HG02610 (cell line): Measurements from ENCODE around the gene AP4S1.
A peak's percentile ranks its signal among the peaks of the same experiment; 100 is the strongest.
"Not testable (repeated sequence)": the region's sequence is repeated elsewhere in the genome, so short reads cannot be mapped to it uniquely, and the experiment has no call there.

ENCODE experiments used
- ATAC-seq: cut with Tn5 transposase; IDR thresholded peaks from one replicate; pipeline ENCODE4 v1.9.1; 2021; ENCODE audit warnings: mild to moderate bottlenecking, moderate library complexity; ENCODE audit not compliant: unreplicated experiment

AP4S1 gene

DNA sequence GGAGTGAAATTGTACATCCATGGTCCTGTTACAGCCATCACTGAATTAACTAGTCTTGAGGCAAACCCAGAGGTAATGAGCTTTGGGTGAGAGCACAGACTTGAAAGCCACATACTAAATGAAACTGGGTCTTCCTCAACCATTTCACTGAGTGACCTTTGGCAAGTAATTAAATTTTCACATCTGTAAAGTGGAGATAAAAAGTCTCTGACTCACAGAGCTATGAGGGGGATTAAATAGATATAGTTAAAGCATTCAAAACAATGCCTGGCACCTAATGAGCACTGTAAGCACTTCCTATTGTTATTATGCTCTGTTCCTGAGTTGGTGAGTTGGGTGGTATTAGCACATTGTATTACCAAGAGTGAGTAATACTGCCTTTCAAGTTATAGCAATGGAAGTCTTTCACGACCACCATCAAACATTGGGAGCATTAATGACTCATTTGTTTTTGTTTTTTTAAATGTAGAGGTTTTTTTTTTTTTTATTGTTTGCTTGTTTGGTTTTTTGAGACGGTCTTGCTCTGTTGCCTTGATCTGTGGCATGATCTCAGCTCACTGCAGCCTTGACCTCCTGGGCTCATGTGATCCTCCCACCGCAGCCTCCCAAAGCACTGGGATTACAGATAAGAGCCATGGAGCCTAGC is 13.2 kb downstream of the AP4S1 start:
- ATAC-seq = no peak

DNA sequence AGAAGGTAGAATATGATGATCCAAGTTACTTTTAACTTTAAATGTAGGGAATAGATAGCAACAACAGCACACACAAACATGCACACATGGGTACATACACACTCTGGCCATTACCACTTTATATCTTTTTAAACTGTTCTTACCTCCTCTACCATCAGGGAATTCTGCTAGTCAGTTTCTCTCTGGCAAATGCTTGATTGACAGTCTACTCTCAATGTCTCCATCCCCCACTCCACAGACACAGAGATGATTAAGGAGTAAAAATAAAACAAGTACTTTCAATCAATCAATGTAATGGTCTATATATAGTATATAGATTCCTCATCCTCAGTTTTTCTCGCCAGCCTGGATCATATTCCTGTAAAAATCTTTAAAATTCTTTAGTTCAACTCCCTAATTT is 16.9 kb downstream of the AP4S1 start:
- no peak for ATAC-seq

DNA sequence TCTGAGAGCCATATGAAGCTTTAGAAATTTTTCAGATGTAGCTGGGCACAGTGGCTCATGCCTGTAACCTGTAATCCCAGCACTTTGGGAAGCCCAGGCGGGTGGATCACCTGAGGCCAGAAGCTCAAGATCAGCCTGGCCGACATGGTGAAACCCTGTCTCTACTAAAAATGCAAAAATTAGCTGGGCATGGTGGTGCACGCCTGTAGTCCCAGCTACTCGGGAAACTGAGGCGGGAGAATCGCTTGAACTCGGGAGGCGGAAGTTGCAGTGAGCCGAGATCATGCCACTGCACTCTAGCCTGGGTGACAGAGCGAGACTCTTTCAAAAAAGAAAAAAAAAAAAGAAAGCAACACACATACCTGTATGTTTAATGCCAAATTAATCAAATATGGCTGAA is 17.4 kb downstream of the AP4S1 start:
- not testable (repeated sequence) for ATAC-seq

DNA sequence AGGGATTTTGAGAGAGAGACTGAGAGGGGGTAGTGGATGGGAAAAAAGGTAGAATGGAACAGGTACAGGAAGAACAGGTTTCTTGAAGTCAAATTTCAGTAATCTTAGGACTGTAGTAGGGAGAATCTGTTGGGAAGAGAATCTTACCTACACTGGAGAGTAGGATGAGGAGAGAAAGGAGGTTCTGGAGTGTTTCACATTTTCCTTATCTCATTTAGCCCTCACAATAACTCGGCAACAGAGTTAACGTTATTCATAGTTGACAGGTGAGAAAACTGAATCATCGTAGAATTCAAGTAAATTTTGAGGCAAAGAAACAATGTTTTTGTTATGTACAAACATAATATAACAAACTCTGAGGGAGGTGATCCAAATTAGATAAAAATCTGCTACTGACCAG is 17.9 kb downstream of the AP4S1 start:
- no peak for ATAC-seq

DNA sequence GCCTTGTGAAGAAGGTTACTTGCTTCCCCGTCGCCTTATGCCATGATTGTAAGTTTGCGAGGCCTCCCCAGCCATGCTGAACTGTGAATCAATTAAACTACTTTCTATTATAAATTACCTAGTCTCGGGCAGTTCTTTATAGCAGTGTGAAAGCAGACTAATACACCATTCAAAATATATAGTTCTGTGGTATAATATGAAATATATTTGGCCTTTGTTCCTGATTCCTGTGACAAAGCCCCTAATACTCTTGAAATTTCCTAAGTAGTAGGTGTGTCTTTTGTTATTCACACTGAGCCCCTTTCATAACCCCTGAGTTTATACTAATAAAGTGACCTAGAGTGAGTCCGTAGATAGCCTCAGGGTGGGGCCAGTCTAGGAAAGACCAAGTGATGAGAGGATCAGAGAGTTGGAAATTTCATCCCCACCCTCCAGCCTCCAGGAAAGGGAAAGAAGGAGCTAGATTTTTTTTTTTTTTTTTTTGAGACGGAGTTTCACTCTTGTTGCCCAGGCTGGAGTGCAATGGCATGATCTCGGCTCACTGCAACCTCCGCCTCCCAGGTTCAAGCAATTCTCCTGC is 20.1 kb downstream of the AP4S1 start:
- ATAC-seq = no peak

DNA sequence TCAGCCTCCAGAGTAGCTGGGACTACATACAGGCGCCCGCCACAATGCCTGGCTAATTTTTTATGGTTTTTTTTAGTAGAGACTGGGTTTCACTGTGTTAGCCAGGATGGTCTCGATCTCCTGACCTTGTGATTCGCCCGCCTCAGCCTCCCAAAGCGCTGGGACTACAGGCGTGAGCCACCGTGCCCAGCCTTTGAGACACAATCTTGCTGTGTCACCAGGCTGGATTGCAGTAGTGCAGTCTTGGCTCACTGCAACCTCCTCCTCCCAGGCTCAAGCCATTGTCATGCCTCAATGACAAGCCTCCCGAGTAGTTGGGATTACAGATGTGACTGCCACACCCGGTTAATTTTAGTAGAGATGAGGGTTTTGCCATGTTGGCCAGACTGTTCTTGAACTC is 22.1 kb downstream of the AP4S1 start:
- no peak for ATAC-seq

DNA sequence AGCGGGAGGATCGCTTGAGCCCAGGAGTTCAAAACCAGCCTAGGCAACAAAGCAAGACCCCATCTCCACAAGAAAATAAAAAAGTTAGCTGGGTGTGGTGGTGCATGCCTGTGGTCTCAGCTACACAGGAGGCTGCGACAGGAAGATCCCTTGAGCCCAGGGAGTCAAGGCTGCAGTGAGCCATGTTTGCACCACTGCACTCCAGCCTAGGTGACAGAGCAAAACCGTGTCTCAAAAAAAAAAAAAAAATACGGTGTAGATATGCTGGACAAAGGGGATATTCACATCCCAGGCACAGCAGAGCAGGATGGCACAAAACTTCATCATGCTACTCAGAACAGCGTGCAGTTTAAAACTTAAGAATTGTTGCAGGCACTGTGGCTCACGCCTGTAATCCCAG is 25.6 kb downstream of the AP4S1 start:
- no peak for ATAC-seq

DNA sequence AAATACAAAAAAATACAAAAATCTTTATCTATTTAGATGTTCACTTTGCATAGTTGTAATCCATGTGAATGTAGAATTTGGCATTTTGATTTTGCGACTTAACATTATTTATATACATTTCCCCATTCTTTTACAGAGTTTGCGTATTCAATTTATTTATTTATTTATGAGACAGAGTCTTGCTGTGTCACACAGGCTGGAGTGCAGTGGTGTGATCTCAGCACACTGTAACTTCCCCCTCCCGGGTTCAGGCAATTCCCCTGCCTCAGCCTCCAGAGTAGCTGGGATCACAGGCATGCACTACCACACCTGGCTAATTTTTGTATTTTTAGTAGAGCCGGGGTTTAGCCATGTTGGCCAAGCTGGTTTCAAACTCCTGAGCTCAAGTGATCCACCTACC is 26.1 kb downstream of the AP4S1 start:
- ATAC-seq = no peak

DNA sequence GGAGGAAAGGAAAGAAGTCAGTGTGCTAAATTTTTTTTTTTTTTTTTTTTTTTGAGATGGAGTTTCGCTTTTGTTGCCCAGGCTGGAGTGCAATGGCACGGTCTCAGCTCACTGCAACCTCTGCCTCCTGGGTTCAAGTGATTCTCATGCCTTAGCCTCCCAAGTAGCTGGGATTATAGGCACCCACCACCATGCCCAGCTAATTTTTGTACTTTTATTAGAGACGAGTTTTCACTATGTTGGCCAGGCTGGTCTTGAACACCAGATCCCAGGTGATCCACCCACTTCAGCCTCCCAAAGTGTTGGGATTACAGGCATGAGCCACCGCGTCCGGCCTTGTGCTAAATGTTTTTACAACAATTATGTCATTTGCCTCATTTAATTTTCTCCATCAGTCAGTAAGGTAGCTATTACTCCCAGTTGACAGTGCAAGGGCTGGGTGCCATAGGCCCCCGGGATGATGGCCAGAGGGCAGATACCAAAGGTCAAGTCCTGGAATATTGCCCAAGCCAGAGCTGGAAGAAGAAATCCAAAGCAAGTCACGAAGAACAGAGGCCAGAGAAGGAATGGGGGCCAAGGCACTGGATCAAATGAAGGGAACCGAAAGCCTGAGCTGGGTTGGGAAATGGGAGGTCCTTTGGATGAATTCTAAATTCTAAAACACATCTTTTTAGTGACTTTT is 27.6 kb downstream of the AP4S1 start:
- not testable (repeated sequence) for ATAC-seq

DNA sequence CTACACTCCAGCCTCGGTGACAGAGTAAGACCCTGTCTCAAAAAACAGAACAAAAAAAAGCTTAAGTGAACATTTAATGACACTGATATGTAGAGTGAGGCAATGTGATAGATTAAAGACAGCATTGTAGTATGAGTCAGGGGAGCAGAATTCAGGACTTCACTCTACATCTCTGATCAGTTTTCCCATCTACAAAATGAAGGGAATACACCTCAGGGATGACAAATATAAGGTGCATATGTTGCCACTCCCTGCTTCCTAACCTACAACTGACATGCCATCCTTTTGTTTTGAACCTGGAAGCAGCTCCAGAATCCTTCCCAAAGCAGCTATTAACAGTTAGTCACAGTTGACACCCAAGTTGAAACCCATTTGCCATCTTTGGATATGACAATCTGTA is 31.6 kb downstream of the AP4S1 start:
- no peak for ATAC-seq

DNA sequence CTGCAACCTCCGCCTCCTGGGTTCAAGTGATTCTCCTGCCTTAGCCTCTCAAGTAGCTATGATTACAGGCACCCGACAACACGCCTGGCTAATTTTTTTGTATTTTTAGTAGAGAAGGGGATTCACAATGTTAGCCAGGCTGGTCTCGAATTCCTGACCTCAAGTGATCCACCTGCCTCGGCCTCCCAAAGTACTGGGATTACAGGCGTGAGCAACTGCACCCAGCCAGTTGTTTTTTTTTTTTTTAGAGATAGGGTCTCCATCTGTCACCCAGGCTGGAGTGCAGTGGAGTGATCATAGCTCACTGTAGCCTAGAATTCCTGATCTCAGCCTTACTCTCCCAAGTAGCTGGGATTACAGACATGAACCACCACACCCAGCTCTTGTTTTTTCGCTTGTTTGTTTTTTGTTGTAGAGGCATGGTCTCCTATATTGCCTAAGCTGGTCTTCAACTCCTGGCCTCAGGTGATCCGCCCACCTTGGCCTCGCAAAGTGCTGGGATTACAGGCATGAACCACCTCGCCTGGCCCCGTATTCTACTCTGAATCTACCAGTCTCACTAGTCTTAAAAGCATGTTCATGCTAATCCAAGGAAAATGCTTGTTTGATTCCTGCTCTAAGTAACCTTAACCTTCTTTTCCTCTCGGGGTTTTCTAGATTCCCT is 32.4 kb downstream of the AP4S1 start:
- ATAC-seq = no peak

DNA sequence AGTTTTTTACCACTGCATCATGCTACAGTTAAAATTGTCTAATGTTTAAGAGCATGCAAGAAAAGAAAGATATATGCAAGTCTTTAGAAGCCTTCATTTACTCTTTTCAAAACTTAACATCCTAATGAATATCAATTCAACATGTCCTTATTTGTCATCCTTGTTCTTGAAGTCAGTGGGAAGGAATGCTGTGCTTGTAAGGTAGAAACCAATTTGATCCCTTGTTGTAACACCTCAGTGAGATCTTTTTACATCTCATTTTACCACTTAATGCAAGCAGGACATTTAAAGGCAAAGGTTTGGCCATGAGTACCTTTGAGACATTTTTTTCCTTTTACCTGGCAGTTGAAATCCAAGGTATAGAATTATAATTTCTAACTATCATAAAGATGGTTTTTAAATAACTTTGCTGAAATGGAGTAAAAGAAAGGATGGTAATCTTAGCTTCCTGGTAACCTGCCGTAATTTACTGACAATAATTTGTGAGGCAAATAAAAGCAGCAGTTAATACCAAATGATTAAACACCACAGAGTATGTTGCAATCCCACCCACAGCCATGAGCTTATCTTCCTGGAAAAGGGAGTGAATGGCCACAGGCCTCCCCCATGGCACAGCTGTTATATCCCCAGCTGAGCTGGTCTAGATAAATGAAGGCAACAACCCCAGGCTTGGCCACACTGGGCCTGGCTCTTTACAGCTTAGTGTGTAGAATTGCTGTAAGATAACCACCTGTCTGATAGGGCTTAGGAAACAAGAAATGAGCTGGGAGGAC is 33.9 kb downstream of the AP4S1 start:
- ATAC-seq = no peak

DNA sequence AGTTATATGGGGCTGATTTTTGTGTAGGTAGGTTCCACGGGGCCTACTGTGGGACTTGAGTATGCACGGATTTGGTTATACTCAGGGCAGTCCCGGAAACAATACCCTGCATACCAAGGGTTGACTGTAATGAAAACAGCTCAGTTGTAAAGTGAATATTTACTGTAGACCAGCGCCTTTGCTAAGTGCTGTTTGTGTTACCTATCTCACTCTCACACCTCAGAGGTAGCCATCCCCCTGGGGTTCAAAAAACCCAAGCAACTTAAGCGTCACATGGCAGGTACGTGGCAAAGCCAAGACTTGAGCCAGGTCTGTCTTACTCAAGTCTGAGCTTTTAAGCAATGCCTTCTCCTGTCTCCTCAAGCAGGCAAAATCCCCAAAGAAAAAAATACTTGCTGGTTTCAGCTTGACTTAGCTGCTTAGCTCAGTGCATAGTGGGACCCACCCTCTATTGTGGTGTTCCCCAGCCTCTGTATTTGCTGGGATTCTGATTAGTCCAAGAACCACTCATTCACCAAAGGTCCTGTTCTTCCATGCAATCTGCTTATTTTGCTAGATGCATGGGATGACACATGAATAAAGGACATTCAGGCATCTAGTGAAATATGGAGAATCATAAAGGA is 34.9 kb downstream of the AP4S1 start:
- ATAC-seq = no peak

DNA sequence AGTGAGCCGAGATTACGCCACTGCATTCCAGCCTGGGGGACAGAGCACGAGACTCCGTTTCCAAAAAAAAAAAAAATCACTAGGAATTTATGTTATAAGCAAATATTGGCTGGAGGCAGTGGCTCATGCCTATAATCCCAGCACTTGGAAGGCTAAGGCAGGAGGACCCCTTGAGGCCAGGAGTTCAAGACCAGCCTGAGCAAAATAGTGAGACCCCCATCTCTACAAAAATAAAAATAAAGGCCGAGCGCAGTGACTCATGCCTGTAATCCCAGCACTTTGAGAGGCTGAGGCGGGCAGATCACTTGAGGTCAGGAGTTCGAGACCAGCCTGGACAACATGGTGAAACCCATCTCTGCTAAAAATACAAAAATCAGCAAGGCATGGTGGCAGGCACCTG is 37.5 kb downstream of the AP4S1 start:
- not testable (repeated sequence) for ATAC-seq

DNA sequence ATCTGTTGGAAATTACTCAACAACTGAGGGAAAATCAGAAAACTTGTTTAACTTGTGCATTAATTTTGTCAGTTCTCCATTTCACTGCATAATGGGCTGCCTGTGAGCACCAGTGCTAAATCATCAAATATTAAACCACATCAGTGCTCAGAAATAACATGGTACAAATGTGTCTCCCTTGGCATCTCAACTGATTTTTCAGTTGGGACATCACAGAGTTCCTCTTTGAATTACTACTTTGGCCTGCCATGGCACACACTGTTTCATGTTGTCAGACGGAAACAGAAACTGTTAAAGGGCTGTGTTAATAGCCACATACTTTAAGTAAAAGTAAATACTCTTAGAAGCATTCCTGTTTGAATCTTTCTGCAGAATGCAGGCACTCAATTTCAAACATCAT is 42.8 kb downstream of the AP4S1 start:
- ATAC-seq = peak; percentile 75

DNA sequence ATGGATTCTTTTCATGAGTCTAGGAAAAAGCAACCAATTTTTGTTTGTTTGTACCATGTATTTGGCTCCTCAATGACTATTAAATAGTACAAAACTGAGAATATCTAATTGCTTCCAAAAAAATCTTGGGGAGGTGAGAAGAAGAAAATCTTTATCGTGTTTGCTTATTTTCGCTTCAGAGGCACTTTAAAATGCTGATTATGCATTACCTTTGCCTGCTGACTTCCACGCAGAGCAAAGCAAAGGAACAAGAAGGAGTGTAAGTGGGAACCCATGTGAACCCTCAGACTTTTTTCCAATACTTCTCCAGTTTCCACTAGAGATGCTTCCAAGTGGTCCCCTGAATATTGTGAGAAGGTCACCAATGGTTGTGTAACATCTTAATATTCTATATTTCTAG is 43.9 kb downstream of the AP4S1 start:
- no peak for ATAC-seq

DNA sequence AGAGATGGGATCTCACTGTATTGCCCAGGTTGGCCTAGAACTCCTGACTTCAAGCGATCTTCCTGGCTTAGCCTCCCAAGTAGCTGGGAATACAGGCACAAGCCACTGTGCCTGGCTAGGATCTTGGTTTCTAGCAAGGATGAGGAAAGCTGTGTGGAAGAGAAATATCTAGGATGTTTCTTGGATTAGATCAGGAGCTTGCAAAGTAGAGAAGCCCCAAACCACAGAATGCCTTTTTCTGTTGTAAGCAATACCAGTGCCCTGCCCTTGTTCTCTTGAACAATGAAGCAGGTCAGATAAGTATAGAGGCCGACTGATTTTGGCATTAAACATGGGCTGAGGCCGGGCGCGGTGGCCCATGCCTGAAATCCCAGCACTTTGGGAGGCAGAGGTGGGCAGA is 45.0 kb downstream of the AP4S1 start:
- no peak for ATAC-seq

DNA sequence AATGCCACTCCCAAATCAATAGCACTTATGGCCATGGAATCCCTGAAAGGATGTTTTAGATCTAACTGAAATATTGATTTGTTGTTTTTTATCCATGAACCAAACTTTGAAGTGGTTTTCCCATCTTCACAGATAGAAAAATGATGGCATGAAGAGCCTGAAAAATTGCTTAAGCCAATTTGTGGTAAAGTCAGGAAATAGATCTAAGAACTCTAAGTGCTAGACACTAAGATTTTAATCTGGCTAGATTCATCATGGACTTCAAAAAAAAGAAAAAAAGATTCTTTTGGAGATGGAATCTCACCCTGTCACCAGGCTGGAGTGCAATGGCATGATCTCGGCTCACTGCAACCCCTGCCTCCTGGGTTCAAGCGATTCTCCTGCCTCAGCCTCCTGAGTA is 45.7 kb downstream of the AP4S1 start:
- ATAC-seq = no peak

DNA sequence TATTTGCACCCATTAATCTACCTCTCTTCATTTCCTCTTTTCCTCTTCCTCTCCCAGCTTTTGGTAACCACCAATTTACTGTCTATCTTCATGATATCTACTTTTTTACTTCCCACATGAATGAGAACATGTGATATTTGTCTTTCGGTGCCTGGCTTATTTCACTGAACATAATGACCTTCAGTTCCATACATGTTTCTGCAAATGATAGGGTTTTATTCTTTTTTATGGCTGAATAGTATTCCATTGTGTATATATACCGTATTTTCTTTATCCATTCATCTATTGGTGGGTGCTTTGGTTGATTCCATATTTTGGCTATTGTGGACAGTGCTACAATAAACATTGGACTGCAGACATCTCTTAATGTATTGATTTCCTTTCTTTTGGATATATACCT is 49.7 kb downstream of the AP4S1 start:
- no peak for ATAC-seq

DNA sequence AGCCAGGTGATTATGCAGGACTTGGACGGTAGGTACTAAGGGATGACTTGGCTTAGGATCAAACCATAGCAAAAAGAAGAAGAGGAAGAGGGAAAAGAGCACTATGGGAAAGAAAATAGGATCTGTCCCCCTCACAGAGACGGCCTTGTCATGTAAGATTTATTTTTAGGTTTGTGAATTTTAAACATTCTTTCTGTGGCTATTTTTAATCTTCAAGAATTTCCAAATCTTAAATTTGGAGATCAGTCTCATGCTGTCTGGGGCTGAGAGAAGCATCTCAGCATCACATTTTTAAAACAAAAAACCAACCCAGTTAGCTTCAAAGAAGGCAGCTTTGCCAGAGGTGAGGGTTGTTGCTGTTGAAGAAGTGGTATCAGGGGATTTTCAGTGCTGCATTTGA is 53.3 kb downstream of the AP4S1 start:
- no peak for ATAC-seq

DNA sequence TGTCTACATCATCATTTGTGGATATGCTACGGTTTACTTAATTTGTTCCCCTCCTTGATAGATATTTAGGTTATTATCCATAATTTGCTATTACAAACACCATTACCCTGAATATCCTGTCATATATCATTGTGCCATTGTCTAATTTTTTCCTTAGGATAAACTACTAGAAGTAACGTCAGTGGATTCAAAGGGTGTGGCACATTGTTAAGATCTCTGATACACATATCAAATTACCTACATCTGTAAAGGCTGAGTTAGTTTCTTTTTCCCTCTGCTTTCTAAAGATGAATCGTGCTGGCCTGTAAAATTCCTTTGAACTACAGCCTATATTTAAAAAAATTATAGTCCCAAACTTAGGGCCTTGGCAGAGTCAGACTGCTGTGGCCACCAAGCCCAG is 54.6 kb downstream of the AP4S1 start:
- no peak for ATAC-seq
